ENCODE data around the gene CALHM6.

Gene CALHM6

DNA sequence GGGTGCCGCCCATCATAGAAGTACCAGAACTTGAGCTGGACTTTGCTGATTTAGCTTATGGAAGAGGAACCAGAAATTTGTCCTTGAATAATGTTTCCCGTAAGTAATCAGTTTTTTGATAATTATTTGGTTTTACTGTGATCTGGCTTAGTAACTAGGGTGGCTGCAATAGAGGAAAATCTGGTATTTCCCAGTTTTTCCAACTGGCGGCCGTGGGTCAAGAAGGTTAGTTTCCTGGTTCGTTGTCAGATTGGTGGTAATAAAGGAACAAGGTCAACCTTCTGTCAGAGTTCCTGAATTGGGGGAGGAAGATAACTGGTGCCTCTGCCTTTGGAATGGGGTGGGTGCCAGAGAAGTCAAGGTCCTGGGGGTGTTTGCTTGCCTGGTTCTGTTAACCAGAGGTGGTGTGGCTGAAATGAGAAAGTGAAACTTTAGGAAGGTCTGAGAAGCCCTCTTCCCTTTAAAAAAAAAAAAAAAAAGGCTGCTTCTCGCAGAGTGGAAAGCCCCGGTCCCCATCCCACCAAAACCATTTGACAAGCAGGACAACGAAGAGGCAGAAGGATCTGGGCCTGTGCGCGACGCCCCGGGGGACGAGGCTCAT lies at the start of gene CALHM6:
CALHM6 (plus strand) TSS at position 45 of the 601 bp plus-strand sequence; CDS start at position 600, 555 bp downstream.
- DNase-seq (ENCODE audit: low spot score): no peak

DNA sequence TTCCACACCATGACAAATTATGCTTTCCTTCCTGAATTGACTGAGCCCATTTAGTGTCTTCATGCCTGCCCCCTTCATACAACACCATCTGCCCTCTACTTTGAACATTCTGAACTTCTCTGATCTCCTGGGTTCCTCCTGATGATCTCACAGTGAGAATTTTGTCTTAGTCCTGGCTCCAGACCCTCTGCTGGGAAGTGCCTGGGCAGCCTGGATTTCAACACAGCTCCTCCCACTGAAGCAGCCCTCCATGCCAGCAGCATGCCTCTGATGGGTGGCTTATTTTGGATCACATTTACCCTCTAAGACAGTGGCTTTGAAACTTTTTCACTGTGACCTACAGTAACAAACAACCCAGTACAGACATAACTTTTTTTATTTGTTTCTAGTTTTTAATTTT lies 48.9 kb upstream of the CALHM6 start:
- no peak for DNase-seq (ENCODE audit: low spot score)

DNA sequence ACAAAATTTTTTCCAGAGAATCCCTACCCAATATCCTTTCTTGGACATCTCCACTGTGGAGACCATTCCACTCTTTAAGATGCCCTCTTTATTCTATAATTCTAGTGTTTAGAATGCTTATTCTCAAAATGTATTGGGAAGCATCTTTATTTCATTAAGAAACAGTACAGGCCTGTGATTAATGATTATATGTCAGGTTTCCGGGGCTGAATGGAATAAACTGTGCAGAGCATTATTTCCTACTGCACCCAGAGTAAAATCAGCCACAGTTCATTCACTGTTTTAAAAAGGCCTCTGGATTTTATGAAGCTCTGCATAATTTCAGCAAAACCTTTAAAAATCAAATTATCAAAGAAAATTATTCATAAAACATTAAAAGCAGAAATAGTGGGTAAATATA lies 47.8 kb upstream of the CALHM6 start:
- no peak for DNase-seq (ENCODE audit: low spot score)

DNA sequence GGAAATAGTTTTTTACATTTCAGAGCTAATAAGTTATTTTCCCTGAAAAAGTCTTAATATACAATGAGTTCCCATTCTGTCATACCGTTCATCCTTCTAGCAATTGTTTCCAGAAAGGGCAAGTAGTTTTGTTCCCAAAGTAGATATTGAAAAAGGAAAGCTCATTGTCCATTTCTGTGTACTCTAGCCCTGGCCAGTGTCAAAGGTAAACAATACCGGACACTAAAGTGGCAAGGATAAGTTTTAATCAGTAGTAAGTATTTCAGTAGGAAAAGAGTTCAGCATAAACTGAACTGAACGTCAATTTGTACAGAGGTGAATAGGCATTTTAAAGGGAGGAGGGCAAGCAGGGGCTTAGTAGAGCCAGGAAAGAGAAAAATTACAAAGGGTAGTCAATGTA lies 43.5 kb upstream of the CALHM6 start:
- no peak for DNase-seq (ENCODE audit: low spot score)

DNA sequence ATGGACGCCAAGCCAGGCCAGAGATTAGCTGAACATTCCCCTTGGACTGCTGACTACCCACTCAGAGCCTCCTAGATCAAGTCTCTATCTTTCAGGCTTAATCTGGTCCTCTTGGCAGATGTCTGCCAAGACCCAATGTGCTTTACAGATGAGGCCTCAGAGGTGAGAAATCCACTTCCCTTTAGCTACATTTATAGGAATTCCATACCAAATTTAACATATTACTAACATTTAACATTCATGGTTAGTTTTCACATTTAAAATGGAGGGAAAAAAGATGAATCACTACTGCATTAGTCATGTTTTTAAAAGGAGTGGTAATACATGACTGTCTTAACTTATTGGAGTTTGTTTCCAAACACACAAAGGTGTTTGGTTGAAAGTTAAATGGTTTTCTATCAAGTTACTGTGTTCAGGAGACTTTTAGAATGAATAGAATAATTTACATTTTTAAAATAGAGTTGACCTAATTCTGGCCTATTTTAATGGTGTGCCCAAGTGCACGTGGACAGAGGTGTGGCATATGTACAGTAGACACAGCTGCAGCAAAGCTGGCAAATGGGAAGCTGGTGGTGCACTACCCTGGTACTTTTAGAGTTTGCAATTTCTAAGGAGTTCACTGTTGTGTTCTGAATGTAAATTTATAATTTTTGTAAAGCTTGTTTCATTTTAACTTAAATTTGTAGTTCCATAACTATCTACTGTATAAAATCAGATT lies 41.9 kb upstream of the CALHM6 start:
- DNase-seq (ENCODE audit: low spot score): no peak

DNA sequence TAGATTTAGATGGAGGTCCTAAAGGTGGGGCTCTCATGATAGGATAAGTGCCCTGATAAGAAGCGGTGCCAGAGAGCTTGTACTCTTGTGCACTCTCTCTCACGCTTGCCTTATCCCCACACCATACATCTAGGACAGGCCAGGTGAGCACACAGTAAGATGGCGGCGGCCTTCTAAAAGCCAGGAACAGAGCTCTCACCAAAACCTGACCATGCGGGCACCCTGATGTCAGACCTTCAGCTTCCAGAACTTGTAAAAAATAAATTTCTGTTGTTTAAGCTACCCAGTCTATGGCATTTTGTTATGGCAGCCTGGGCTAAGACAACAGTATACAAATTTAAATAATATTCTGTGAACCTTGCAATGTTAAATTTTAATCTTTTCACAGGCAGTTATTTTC lies 40.8 kb upstream of the CALHM6 start:
- no peak for DNase-seq (ENCODE audit: low spot score)

DNA sequence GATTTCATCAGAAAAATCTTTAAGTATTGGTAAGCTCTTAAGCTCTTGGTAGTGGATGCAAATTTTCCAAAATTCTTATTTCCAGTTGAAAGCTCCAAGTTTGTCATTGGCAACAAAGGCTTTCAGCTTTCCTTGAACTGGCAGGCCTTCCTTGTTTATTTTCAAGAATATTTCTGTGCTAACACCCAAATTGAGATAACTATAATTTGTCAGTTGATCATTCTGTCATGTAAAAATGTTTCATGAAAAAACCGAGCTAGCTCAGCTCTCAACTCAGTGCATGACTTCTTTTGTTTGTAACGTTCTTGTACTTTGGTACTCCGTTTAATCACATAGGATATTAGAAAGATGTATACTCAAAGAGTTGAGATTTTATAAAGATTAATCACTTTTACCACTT lies 38.9 kb upstream of the CALHM6 start:
- DNase-seq (ENCODE audit: low spot score): no peak

DNA sequence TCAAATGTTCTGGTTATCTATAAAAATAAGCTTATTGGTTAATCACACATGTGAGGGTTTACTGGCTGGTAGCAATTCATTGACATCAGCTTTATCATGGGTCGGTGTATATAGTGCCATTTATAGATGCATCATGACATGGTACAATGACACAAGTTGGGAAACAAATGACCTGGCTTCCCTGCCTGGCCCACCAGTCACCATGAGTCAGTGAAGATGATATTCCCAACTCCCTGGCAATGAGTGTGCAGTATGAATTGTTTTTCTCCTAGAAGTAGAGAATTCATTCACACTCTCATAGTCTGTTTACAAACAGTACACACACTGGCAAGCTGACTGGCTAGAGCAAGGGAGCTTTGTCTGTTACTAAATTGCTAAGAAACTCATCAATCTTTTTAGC lies 37.2 kb upstream of the CALHM6 start:
- no peak for DNase-seq (ENCODE audit: low spot score)

DNA sequence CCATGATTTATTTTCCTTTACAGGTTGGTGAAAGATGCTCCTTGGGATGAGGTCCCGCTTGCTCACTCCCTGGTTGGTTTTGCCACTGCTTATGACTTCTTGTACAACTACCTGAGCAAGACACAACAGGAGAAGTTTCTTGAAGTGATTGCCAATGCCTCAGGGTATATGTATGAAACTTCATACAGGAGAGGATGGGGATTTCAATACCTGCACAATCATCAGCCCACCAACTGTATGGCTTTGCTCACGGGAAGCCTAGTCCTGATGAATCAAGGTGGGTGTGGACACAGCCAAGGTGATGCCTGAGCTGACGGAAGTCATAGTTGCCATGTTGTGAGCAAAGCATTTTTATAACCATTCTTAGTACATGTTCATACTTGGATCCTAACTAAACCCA lies 34.6 kb upstream of the CALHM6 start:
- DNase-seq (ENCODE audit: low spot score): no peak

DNA sequence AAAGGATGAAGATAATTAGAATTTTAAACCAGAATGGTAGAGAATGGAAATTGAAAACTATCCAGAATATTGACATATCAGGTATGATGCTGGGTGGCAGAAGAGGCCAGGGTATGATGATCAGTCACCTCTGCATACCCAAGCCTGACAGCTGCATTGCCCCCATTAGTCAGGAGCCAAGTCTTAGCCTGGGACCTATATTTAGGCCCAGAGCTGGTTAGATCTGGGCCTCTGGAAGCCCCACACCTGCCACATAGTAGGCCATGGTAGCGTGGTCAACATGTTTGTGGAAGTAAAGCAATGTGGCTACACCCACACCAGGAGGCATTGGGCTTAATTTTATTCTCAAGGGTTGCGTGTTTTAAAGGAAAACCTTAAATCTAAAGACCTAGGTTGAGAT lies 32.1 kb upstream of the CALHM6 start:
- DNase-seq (ENCODE audit: low spot score): no peak

DNA sequence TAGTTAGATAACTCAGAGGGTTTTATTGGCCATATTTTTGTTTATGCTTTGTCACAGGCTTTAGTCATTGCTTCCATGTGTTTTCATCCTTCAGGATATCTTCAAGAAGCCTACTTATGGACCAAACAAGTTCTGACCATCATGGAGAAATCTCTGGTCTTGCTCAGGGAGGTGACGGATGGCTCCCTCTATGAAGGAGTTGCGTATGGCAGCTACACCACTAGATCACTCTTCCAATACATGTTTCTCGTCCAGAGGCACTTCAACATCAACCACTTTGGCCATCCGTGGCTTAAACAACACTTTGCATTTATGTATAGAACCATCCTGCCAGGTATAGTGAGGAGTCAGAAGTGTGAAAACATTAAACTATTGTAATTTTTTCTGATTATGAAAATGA lies 30.3 kb upstream of the CALHM6 start:
- no peak for DNase-seq (ENCODE audit: low spot score)

DNA sequence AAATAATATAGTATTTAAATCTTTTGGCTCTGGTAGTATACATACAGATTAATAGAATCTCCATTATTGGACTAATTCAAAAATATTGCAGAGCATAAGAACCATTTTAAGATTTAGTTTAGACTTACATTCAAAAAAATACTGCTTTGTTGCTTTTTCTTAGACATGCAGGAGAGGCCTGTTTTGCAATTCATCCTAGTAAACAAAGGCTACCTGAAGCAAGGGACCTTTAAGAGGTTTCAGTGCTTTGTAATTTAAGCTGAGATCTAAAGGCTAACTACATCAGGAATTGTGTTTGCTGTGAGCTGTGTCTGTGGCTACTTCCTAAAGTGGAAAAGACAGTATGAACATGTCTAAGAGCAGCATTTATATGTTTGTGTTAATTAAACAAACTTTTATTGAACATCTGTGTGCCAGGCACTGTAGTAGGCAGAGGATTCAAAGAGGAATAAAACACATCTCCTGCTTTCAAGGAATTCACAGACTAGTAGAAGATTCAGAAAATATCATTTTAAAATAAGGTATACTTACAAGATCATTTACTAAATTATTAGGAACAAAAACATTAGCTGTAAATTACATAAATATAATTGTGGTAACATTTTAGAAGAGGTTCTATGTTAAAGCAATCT lies 29.1 kb upstream of the CALHM6 start:
- no peak for DNase-seq (ENCODE audit: low spot score)

DNA sequence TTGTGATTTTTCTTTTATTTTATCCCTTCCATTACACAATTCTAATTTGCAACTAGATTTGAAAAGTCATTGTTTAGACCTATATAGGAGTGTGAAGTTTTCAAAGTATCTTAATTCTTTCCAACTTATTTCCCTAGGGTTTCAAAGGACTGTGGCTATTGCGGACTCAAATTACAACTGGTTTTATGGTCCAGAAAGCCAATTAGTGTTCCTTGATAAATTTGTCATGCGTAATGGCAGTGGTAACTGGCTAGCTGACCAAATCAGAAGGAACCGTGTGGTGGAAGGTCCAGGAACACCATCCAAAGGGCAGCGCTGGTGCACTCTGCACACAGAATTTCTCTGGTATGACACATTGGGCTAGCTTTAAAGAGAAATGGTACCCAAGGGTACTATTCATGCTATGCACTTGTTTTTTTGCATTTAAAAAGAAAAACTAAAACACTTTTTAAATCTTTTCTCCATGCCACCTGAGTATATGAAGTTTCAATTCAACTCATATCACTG lies 27.9 kb upstream of the CALHM6 start:
- DNase-seq (ENCODE audit: low spot score): no peak

DNA sequence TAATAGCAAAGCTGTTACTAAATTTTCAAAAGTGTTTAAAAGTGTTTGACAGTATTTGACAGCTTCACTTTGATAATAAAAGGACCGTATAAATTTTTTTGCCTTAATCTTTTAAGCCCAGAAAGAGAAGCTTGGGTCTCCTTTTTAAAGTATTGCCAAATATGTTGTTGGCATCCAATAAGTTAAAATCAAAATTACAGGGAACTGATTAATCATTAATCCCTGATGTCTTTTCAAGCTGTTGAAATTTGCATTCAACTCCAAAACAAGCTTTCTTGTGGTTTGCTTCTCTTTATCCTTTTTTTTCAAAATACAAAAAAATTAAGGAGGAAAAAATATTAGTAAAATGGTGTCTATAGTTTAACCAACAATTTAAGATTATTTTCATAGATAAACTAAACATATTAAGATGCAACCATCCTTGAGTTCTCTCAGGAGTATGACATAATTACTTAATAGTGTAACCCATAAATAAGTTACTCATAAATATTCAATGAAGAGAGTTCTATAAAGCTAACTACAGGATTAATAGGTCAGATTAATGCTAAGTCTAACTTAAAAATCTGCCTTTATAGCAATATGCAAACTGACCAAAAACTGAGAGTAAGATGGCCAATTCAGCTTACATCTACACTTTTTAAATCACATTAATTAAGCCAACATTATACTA lies 27.0 kb upstream of the CALHM6 start:
- no peak for DNase-seq (ENCODE audit: low spot score)

DNA sequence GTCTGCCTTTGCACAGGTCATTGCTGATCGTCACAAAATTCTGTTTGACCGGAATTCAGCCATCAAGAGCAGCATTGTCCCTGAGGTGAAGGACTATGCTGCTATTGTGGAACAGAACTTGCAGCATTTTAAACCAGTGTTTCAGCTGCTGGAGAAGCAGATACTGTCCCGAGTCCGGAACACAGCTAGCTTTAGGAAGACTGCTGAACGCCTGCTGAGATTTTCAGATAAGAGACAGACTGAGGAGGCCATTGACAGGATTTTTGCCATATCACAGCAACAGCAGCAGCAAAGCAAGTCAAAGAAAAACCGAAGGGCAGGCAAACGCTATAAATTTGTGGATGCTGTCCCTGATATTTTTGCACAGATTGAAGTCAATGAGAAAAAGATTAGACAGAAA lies 24.6 kb upstream of the CALHM6 start:
- DNase-seq (ENCODE audit: low spot score): no peak

DNA sequence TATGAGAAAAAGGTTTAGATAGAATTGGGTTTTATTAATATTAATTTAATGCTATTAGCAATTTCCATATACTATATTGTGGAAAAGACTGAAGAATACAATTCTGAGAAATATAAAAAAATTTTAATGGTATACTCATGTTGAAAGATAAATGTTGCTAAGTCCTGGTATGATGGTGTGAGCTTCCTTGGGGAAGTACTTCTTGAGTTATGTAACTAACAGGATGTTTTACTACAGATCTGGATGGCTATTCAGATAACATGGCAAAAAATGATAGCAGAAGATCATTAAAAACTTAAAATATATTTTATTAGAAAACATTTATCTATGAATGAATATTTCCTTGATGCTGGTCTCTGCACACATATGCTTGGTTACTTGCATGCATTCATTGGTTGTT lies 23.5 kb upstream of the CALHM6 start:
- DNase-seq (ENCODE audit: low spot score): no peak

DNA sequence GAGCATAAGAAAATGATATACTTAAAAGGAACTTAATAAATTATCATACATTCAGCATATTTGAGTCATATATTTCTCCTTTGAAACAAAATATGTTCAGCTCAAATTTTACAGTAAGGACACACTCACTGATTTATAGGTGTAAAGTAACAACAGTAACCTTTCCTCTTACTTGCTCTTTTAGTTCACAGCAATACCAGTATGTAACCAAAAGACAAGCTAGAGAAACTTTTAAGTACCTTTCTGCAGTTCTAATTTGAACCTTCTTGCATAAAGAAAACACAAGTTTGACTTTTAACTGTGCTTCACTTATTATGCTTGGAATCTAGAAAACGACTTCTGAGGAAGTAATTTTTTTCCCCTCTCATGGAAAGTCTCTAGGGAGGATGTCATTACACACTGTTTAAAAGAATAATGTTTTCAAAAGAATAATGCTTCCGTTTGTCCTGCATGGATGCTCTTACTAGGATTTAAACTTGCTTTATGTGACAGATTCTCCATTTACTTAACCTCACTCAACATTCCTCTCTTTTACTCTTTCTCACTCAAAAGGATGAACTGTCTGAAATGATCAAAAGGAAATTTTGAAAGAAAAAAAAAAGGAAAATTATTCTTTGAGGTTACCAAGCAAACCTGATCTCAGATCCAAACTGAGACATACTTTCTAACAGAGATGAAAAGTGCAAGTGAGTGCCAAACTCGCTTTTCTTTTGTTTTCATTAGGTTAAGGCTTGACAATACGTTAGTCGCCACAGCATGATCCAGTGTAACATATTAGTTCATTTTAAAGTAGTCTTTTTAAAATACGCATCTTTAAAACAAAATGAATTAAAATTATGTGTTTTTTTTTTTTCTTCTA lies 22.4 kb upstream of the CALHM6 start:
- DNase-seq (ENCODE audit: low spot score): no peak

DNA sequence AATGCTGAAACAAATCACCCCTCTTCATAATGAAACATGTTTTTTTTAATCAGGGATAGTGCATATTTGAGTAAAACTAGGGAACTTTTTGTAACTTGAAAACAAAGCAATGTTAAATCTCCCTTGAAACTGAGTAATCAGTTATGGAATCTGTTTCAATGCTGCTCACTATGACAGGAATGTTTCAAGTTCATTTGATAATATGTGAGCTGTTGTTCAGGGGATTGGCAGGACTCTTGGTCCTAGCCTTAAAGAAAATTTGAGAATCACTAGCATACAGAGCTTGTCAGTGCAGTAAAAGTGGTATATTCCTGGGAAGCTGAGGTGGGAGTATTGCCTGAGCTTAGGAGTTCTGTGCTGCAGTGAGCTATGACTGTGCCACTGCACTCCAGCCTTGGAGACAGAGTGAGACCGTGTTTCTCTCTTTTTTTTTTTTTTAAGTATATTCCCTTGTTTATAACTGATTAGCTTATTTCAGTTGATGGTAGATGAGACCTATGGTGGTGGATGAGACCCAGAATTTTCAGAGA lies 21.6 kb upstream of the CALHM6 start:
- no peak for DNase-seq (ENCODE audit: low spot score)

DNA sequence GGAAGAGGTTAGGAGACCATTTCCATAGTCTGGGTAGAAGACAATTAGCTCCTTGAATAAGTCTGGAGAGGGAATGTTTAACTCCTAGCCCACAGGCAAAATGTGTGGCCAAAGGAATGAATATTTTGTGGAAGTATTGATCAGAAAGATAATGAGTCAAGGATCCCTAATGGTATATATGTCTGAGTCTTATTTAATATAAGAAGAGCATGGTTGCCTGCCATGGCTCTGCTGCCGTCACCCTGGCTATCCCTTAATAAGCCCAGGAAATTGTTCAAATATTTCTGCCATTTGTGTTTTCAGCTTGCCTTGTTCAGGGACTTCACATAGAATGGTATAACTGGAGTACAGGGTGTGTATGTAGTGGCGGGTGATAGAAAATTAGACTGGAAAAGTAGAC lies 18.1 kb upstream of the CALHM6 start:
- no peak for DNase-seq (ENCODE audit: low spot score)

DNA sequence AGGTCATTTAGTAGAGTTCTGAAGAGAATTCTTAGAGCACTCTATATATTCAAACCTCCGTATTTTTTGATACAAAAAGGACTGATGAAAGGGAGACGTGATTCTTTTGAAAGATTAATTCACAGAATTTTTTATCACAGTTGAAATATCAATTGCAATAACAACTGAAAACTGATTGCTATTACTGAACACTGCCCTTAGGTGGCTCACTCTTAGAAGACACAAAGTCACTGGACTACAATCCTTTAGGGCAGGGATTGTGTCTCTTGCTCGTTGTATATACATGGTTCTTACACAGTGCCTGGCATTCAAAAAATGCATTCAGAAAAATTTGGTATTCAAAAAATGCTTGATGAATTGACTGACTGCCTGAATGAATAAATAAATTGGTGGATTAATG lies 17.1 kb upstream of the CALHM6 start:
- DNase-seq (ENCODE audit: low spot score): peak; percentile 48

DNA sequence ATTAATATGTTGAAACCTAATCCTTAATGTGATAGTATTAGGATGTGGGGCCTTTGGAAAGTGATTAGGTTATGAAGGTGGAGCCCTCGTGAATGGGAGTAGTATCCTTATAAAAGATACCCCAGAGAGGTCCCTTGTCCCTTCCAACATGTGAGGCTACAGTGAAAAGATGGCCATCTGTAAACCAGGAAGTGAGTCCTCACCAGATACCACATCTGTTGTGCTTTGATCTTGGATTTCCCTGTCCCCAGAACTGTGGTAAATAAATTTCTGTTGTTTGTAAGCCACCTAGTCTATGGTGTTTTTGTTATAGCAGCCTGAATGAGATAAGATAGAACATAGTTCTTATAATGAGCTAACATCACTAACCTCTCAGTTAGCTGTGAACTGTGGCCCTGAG lies 16.6 kb upstream of the CALHM6 start:
- DNase-seq (ENCODE audit: low spot score): no peak

DNA sequence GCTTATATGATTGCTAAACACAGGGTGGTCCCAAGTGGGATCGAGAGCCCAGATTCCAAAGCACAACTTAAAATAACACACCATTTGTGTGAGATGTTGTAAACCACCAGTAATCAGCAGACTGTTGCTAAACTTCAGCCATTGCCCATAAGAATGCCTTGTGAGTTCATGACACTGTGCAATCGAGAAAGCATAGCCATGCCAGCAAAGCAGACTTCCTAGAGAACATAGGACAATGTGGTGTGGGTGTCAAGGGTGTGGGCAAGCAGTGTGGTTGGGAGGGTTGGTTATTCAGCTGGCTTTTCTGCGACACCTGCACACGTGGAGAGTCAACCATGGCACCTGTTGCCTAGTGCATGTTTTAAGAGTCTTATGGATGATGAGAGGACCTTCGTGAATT lies 16.1 kb upstream of the CALHM6 start:
- DNase-seq (ENCODE audit: low spot score): no peak

Measured in COLO829 (cell line).